Gastroesophageal sphincter (tissue), 3 donors: Measurements from ENCODE around the gene PARPBP.

Source experiments
- CTCF ChIP-seq, 4 experiments: fragments of 200-600 bp in 2 of 4; fragments of 450-650 bp in 2 of 4; sonication (generic) in 1 of 4; IDR thresholded peaks; one replicate each; pipeline ENCODE4 v1.5.1; 2017 to 2019; ENCODE audit warnings: antibody characterized with exemption in 4 of 4, mild to moderate bottlenecking in 2 of 4, moderate library complexity in 2 of 4
- POLR2A ChIP-seq, 2 donors: fragments of 450-650 bp; IDR thresholded peaks; one replicate each; pipeline ENCODE4 v1.6.1; 2017; ENCODE audit warnings: antibody characterized with exemption in 2 of 2, mild to moderate bottlenecking in 2 of 2, moderate library complexity in 1 of 2

- no peak for TF ChIP-seq POLR2A (IDR thresholded peaks at IDR 0.05)
- TF ChIP-seq CTCF (IDR thresholded peaks at IDR 0.05) = no peak
Observed at GRCh38 chr12:102116392-102116791, 3.6 kb upstream of the PARPBP start.
